Muscle layer of colon (tissue), 2 donors: ENCODE results near the gene DNM1L.

ENCODE experiments used
- H3K27ac ChIP-seq: one replicate; pipeline ENCODE4 v1.7.0; 2013; ENCODE audit warnings: low read depth, mild to moderate bottlenecking, low read length, moderate library complexity
- H3K27me3 ChIP-seq, 2 donors: one replicate each; pipeline ENCODE4 v1.7.0; 2013; ENCODE audit warnings: low read length in 2 of 2, mild to moderate bottlenecking in 2 of 2; ENCODE audit not compliant: insufficient read depth in 2 of 2, control insufficient read depth in 1 of 2
- H3K36me3 ChIP-seq: one replicate; pipeline ENCODE4 v1.7.0; 2013; ENCODE audit warnings: mild to moderate bottlenecking, low read length; ENCODE audit not compliant: insufficient read depth
- H3K4me1 ChIP-seq: one replicate; pipeline ENCODE4 v1.7.0; 2013; ENCODE audit warnings: mild to moderate bottlenecking, low read length; ENCODE audit not compliant: insufficient read depth
- H3K4me3 ChIP-seq, 2 donors: one replicate each; pipeline ENCODE4 v1.7.0; 2013; ENCODE audit warnings: low read length in 2 of 2, low read depth in 1 of 2, mild to moderate bottlenecking in 1 of 2, moderate library complexity in 1 of 2
- H3K9ac ChIP-seq: one replicate; pipeline ENCODE4 v1.7.0; 2013; ENCODE audit warnings: low read length
- H3K9me3 ChIP-seq: one replicate; pipeline ENCODE4 v1.7.0; 2013; ENCODE audit warnings: mild to moderate bottlenecking, low read length
- donor health status: abdominal sarcoma.
- donor health status: Adenocarcinoma of cecum.

The DNM1L gene

DNA sequence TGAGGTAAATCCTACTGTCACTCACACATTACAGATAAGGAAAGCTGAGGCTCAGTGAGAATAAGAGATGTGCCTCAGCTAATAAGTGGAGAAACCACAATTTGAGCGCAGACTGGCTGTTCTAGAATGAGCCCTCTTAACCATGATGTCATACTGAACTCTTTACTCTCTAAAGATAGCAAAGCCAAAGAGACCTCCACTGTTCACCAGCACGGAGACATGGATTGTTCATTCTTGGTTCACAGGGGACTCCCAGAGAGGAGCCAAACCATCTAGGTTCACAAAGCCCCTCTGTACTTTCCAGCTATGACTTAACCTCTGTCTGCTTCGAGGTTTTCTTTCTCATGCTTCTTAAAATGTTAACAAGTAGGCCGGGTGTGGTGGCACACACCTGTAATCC is 109.3 kb downstream of the DNM1L start:
- Histone ChIP-seq H3K4me1 (no peaks in the 10 kb centered on the region), H3K4me3 (no peak overlapping the region), H3K27me3 (no peaks in the 10 kb centered on the region), H3K27ac (no peak overlapping the region), H3K36me3 (no peaks in the 10 kb centered on the region), H3K9ac (no peak overlapping the region), H3K9me3 (no peaks in the 10 kb centered on the region)

DNA sequence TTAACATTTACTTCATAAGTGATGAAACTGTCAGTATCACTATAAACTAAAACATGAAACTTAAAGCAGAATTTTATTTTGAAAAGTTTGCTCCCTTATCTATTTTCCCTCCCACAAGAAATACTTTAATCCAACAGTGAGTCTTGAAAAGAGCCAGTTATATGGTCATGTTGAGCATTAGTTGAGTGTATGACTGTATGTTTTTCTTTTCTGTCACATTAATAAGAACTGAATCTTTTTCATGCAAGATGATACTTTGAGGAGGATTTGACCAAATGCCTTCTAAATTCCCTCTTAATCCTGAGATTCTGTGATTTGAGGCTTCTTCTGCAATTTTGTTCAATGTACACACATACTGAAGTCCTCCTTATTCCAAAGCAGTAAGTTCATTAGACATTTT is 110.3 kb downstream of the DNM1L start:
- Histone ChIP-seq H3K27ac (no peak overlapping the region), H3K9ac (no peak overlapping the region), H3K9me3 (no peaks in the 10 kb centered on the region), H3K27me3 (no peaks in the 10 kb centered on the region), H3K36me3 (no peaks in the 10 kb centered on the region), H3K4me3 (no peak overlapping the region), H3K4me1 (no peaks in the 10 kb centered on the region)

DNA sequence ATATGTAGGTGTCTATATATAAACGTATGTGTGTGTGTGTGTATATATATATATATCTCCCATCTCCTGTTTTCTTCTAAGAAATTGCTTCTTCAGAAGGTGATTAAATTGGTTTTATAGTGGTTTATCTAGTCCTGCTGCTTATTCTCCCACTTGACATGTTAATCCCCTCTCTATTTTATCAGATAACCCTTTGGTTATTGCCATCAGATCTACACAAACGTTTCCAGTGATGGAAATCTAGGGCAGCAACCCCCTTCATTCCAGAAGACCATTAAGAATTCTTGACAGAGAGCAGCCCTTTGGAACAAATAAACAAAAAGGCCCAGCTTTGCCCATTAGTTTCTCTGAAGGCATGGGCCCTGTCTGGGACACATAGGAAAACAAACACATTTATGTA is 110.8 kb downstream of the DNM1L start:
- Histone ChIP-seq H3K27me3 (no peaks in the 10 kb centered on the region), H3K9ac (no peak overlapping the region), H3K4me1 (no peaks in the 10 kb centered on the region), H3K9me3 (no peaks in the 10 kb centered on the region), H3K27ac (no peak overlapping the region), H3K4me3 (no peak overlapping the region), H3K36me3 (no peaks in the 10 kb centered on the region)

DNA sequence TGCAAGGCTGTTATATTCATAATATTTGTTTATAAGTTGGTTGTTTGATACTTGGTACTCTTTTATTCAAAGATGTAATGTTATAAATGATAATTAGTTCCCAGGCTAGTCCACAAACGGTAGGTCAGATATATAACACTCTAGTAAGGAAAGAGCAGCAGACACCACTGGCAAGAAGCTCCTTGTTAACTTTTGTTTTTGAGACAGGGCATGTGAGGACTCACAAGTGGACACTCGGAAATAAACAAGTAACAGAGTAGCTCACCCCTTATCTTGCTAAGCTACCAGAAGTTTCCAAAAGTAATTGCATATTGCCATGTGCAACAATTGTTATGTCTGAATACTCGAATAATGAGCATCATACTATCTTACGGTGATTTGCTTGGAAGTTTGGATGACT is 115.2 kb downstream of the DNM1L start:
- Histone ChIP-seq H3K9me3 (no peaks in the 10 kb centered on the region), H3K27ac (no peak overlapping the region), H3K36me3 (no peaks in the 10 kb centered on the region), H3K27me3 (no peaks in the 10 kb centered on the region), H3K4me1 (no peaks in the 10 kb centered on the region), H3K9ac (no peak overlapping the region), H3K4me3 (no peak overlapping the region)
